ENCODE measurements around the gene MOGAT3. TPM values are rescaled to one million over a fixed set of nuclear protein-coding genes. Genes with fewer than 3 reads are reported as not detected.

The MOGAT3 gene
- total and polyA plus RNA-seq, 2 experiments from 2014 or later: 0.44 TPM; not detected in 1

DNA sequence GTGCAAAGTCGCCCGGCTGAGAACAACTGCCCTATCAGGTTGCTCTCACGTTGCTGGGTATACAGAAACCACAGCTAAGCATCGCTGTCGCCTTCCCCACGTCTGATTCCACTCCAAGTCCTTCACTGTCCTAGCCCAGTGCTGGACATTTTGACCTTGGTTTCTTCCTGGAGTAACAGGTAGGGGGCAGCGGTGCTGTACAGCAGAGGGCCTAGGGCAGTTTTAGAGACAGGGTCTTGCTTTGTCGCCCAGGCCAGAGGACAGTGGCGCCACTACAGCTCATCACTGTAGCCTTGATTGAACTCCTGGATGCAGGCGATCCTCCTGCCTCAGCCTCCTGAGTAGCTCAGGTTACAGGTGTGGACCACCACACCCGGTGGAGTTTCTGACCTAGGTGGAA lies 34.2 kb upstream of the MOGAT3 start:
- no peak overlapping the region for H3K27ac Mint-ChIP-seq
- H3K9me3 Mint-ChIP-seq: no peaks in the 10 kb centered on the region
- Histone ChIP-seq H4K20me1 (replicated peaks; ENCODE audit: insufficient read depth) (no peaks in the 10 kb centered on the region; the same call in 1 of the 2 replicates), H2AFZ (no peak overlapping the region), H3K4me3 (no peak overlapping the region), H3K36me3 (ENCODE audit: insufficient read depth) (no peaks in the 10 kb centered on the region), H3F3A (replicated peaks; ENCODE audit: low read depth) (peaks cover 33% of the 10 kb centered on the region), H3K27me3 (ENCODE audit: insufficient read depth) (no peaks in the 10 kb centered on the region), H3K27ac (ENCODE audit: low read depth) (peak overlapping the region; percentile 59; the same call in 1 of the 2 replicates), H3K4me1 (ENCODE audit: insufficient read depth) (peaks cover 47% of the 10 kb centered on the region), H3K4me2 (no peak overlapping the region), H3K79me2 (replicated peaks; ENCODE audit: insufficient read depth) (no peaks in the 10 kb centered on the region), H3K9me2 (ENCODE audit: insufficient read depth) (no peaks in the 10 kb centered on the region)
- H3K4me3 Mint-ChIP-seq: no peak overlapping the region
- DNase-seq (ENCODE audit: low spot score) (peak; percentile 66), ATAC-seq (peak; percentile 4)
- peaks cover 7% of the 10 kb centered on the region for H3K36me3 Mint-ChIP-seq (ENCODE audit: low read depth)
- peaks cover 36% of the 10 kb centered on the region for H3K4me1 Mint-ChIP-seq
- H3K27me3 Mint-ChIP-seq (ENCODE audit: insufficient read depth, low read depth, poor library complexity): peaks cover 18% of the 10 kb centered on the region
- TF ChIP-seq, protein P1, sequence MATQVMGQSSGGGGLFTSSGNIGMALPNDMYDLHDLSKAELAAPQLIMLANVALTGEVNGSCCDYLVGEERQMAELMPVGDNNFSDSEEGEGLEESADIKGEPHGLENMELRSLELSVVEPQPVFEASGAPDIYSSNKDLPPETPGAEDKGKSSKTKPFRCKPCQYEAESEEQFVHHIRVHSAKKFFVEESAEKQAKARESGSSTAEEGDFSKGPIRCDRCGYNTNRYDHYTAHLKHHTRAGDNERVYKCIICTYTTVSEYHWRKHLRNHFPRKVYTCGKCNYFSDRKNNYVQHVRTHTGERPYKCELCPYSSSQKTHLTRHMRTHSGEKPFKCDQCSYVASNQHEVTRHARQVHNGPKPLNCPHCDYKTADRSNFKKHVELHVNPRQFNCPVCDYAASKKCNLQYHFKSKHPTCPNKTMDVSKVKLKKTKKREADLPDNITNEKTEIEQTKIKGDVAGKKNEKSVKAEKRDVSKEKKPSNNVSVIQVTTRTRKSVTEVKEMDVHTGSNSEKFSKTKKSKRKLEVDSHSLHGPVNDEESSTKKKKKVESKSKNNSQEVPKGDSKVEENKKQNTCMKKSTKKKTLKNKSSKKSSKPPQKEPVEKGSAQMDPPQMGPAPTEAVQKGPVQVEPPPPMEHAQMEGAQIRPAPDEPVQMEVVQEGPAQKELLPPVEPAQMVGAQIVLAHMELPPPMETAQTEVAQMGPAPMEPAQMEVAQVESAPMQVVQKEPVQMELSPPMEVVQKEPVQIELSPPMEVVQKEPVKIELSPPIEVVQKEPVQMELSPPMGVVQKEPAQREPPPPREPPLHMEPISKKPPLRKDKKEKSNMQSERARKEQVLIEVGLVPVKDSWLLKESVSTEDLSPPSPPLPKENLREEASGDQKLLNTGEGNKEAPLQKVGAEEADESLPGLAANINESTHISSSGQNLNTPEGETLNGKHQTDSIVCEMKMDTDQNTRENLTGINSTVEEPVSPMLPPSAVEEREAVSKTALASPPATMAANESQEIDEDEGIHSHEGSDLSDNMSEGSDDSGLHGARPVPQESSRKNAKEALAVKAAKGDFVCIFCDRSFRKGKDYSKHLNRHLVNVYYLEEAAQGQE (IDR thresholded peaks at IDR 0.05; ENCODE audit: unreplicated experiment): no peak
- TF ChIP-seq, protein P2, sequence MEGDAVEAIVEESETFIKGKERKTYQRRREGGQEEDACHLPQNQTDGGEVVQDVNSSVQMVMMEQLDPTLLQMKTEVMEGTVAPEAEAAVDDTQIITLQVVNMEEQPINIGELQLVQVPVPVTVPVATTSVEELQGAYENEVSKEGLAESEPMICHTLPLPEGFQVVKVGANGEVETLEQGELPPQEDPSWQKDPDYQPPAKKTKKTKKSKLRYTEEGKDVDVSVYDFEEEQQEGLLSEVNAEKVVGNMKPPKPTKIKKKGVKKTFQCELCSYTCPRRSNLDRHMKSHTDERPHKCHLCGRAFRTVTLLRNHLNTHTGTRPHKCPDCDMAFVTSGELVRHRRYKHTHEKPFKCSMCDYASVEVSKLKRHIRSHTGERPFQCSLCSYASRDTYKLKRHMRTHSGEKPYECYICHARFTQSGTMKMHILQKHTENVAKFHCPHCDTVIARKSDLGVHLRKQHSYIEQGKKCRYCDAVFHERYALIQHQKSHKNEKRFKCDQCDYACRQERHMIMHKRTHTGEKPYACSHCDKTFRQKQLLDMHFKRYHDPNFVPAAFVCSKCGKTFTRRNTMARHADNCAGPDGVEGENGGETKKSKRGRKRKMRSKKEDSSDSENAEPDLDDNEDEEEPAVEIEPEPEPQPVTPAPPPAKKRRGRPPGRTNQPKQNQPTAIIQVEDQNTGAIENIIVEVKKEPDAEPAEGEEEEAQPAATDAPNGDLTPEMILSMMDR (conservative IDR thresholded peaks at IDR 0.05; ENCODE audit: low read depth in 2 of 2): peak; percentile 64 to 84

- TF ChIP-seq POLR2AphosphoS5 (IDR thresholded peaks at IDR 0.05; ENCODE audit: low read depth) (no peak), EZH2phosphoT487 (IDR thresholded peaks at IDR 0.05; ENCODE audit: unreplicated experiment) (no peak), ZNF331 (CRISPR knock-in tag; IDR thresholded peaks at IDR 0.05; ENCODE audit: low read depth) (no peak), NANOG (IDR thresholded peaks at IDR 0.05; ENCODE audit: borderline replicate concordance) (no peak), ZNF114 (CRISPR knock-in tag; IDR thresholded peaks at IDR 0.05) (no peak)
- peaks cover 36% of the 10 kb centered on the region for H3K4me1 Mint-ChIP-seq
- Histone ChIP-seq H2AFZ (no peak overlapping the region), H3K4me2 (no peak overlapping the region), H3K27me3 (ENCODE audit: insufficient read depth) (no peaks in the 10 kb centered on the region), H3K4me3 (no peak overlapping the region), H3K27ac (ENCODE audit: low read depth) (peak overlapping the region; percentile 59; the same call in 1 of the 2 replicates), H3K4me1 (ENCODE audit: insufficient read depth) (peaks cover 47% of the 10 kb centered on the region), H3K36me3 (ENCODE audit: insufficient read depth) (no peaks in the 10 kb centered on the region), H3F3A (replicated peaks; ENCODE audit: low read depth) (peaks cover 33% of the 10 kb centered on the region), H3K9me2 (ENCODE audit: insufficient read depth) (no peaks in the 10 kb centered on the region), H4K20me1 (replicated peaks; ENCODE audit: insufficient read depth) (no peaks in the 10 kb centered on the region; the same call in 1 of the 2 replicates), H3K79me2 (replicated peaks; ENCODE audit: insufficient read depth) (no peaks in the 10 kb centered on the region)
- no peak for ATAC-seq
- H3K36me3 Mint-ChIP-seq (ENCODE audit: low read depth): peaks cover 7% of the 10 kb centered on the region; the same call in 2 of the 3 replicates
- no peak overlapping the region for H3K4me3 Mint-ChIP-seq
- no peak overlapping the region; the same call in 1 of the 2 replicates for H3K27ac Mint-ChIP-seq
- no peaks in the 10 kb centered on the region for H3K9me3 Mint-ChIP-seq
- H3K27me3 Mint-ChIP-seq (ENCODE audit: insufficient read depth, low read depth, poor library complexity): peaks cover 18% of the 10 kb centered on the region
- no peak for DNase-seq (ENCODE audit: low spot score)
Measured at GRCh38 chr7:101234636-101235035, 33.8 kb upstream of the MOGAT3 start.
